GM21515 (cell line): ENCODE measurements around the gene SCAPER.
"Not testable (repeated sequence)": the region's sequence is repeated elsewhere in the genome, so short reads cannot be mapped to it uniquely, and the experiment has no call there.

Experiments used
- ATAC-seq: cut with Tn5 transposase; IDR thresholded peaks from one replicate; pipeline ENCODE4 v1.9.1; 2021; ENCODE audit not compliant: unreplicated experiment

SCAPER gene

GRCh38 chr15:76864586-76864985 is 40.6 kb downstream of the SCAPER start:
- ATAC-seq: no peak

GRCh38 chr15:76863693-76864092 is 41.4 kb downstream of the SCAPER start:
- ATAC-seq: no peak

- ATAC-seq: no peak
Measured at GRCh38 chr15:76863123-76863522, 42.0 kb downstream of the SCAPER start.

GRCh38 chr15:76861815-76862397 is 43.2 kb downstream of the SCAPER start:
- ATAC-seq: no peak

GRCh38 chr15:76860201-76860600 is 44.9 kb downstream of the SCAPER start:
- no peak for ATAC-seq

- not testable (repeated sequence) for ATAC-seq
Measured at GRCh38 chr15:76850367-76850766, 54.8 kb downstream of the SCAPER start.

GRCh38 chr15:76846782-76847181 is 58.4 kb downstream of the SCAPER start:
- no peak for ATAC-seq

GRCh38 chr15:76844096-76844495 is 61.0 kb downstream of the SCAPER start:
- no peak for ATAC-seq

- ATAC-seq: no peak
Measured at GRCh38 chr15:76843269-76843668, 61.9 kb downstream of the SCAPER start.

GRCh38 chr15:76840830-76841460 is 64.2 kb downstream of the SCAPER start:
- ATAC-seq: no peak

- ATAC-seq: no peak
Measured at GRCh38 chr15:76839173-76839572, 66.0 kb downstream of the SCAPER start.

GRCh38 chr15:76837474-76837873 is 67.7 kb downstream of the SCAPER start:
- no peak for ATAC-seq

- no peak for ATAC-seq
Measured at GRCh38 chr15:76829939-76830338, 75.2 kb downstream of the SCAPER start.

GRCh38 chr15:76823890-76824289 is 81.2 kb downstream of the SCAPER start:
- no peak for ATAC-seq

GRCh38 chr15:76823303-76823702 is 81.8 kb downstream of the SCAPER start:
- no peak for ATAC-seq

GRCh38 chr15:76818926-76819325 is 86.2 kb downstream of the SCAPER start:
- ATAC-seq: not testable (repeated sequence)

GRCh38 chr15:76815421-76815820 is 89.7 kb downstream of the SCAPER start:
- no peak for ATAC-seq

GRCh38 chr15:76812381-76812780 is 92.8 kb downstream of the SCAPER start:
- ATAC-seq: no peak

GRCh38 chr15:76809412-76810103 is 95.6 kb downstream of the SCAPER start:
- ATAC-seq: no peak

- no peak for ATAC-seq
Measured at GRCh38 chr15:76803049-76803571, 102.0 kb downstream of the SCAPER start.

- no peak for ATAC-seq
Measured at GRCh38 chr15:76802411-76802810, 102.7 kb downstream of the SCAPER start.

GRCh38 chr15:76799760-76800159 is 105.4 kb downstream of the SCAPER start:
- no peak for ATAC-seq
